SU-DHL-6 (cell line): ENCODE results near the gene GLYR1.
"Not testable (repeated sequence)": the region's sequence is repeated elsewhere in the genome, so short reads cannot be mapped to it uniquely, and the experiment has no call there.

Experiments
- H2AFZ ChIP-seq: fragments of 200-600 bp; sonication (generic); 2 replicates; pipeline ENCODE4 v1.6.1; 2014; ENCODE audit warnings: low read depth, mild to moderate bottlenecking, moderate library complexity, mixed read lengths, antibody characterized with exemption, low read length; ENCODE audit not compliant: severe bottlenecking
- H3F3A ChIP-seq: fragments of 200-600 bp; shearing (Covaris generic); 2 replicates; pipeline ENCODE4 v1.6.0; 2016; ENCODE audit warnings: antibody characterized with exemption, mild to moderate bottlenecking; ENCODE audit not compliant: insufficient read depth
- H3K27ac ChIP-seq: fragments of 200-600 bp; sonication (generic); 2 replicates; pipeline ENCODE4 v1.5.1; 2016; ENCODE audit warnings: low read depth, mild to moderate bottlenecking, low read length, moderate library complexity, mixed read lengths
- H3K27me3 ChIP-seq: fragments of 200-600 bp; sonication (generic), shearing (Covaris generic); 2 replicates; pipeline ENCODE4 v1.6.0; 2014; ENCODE audit warnings: mild to moderate bottlenecking, low read length
- H3K36me3 ChIP-seq: fragments of 200-600 bp; sonication (generic); 2 replicates; pipeline ENCODE4 v1.6.1; 2014; ENCODE audit warnings: mild to moderate bottlenecking, low read length, mixed read lengths
- H3K4me2 ChIP-seq: fragments of 300-600, 200-600 bp; shearing (Covaris generic), sonication (generic); 2 replicates; pipeline ENCODE4 v1.6.0; 2014; ENCODE audit warnings: low read length, low read depth, mild to moderate bottlenecking; ENCODE audit not compliant: poor library complexity, severe bottlenecking
- H3K4me3 ChIP-seq: fragments of 200-600 bp; sonication (generic); 2 replicates; pipeline ENCODE4 v1.5.1; 2014; ENCODE audit warnings: antibody characterized with exemption, low read length, mild to moderate bottlenecking, mixed read lengths; ENCODE audit not compliant: insufficient read depth, poor library complexity, severe bottlenecking
- H3K79me2 ChIP-seq: fragments of 200-600 bp; sonication (generic); 2 replicates; pipeline ENCODE4 v1.6.1; 2014; ENCODE audit warnings: mild to moderate bottlenecking, low read length, moderate library complexity; ENCODE audit not compliant: insufficient read depth
- H3K9ac ChIP-seq: fragments of 200-600 bp; sonication (generic); 2 replicates; pipeline ENCODE4 v1.7.0; 2014; ENCODE audit warnings: mild to moderate bottlenecking, low read length
- H3K9me2 ChIP-seq: fragments of 200-600 bp; sonication (generic); replicated peaks from 2 replicates; pipeline ENCODE4 v1.6.1; 2014; ENCODE audit warnings: low read length; ENCODE audit not compliant: insufficient read depth
- H3K9me3 ChIP-seq: fragments of 200-600 bp; sonication (generic); 2 replicates; pipeline ENCODE4 v1.6.1; 2014; ENCODE audit warnings: low read length, mixed read lengths; ENCODE audit not compliant: insufficient read depth
- H4K20me1 ChIP-seq: fragments of 200-600 bp; sonication (generic); 2 replicates; pipeline ENCODE4 v1.6.1; 2014; ENCODE audit warnings: low read depth, mild to moderate bottlenecking, antibody characterized with exemption, low read length, moderate library complexity, mixed read lengths
- EZH2phosphoT487 ChIP-seq: fragments of 200-600 bp; sonication (generic), shearing (Covaris generic); conservative IDR thresholded peaks from 2 replicates; pipeline ENCODE4 v1.6.1; 2018; ENCODE audit warnings: mild to moderate bottlenecking, antibody characterized with exemption, low read length, moderate library complexity, mixed read lengths
- TF ChIP-seq, protein P1 (sequence below): fragments of 200-600 bp; sonication (generic); IDR thresholded peaks from one replicate; pipeline ENCODE4 v1.5.1; 2017; ENCODE audit warnings: antibody characterized with exemption, mild to moderate bottlenecking, low read length, moderate library complexity; ENCODE audit not compliant: insufficient read depth, poor library complexity, severe bottlenecking

The GLYR1 gene

GRCh38 chr16:4846901-4847773 lies at the start of gene GLYR1, which contains the start of gene UBN1:
GLYR1 (minus strand) TSS chr16:4847288; CDS start chr16:4847265, 23 bp downstream.
UBN1 (plus strand) TSS chr16:4847481; CDS start chr16:4852918, 5,437 bp downstream.
- no peaks in the 10 kb centered on the region for H3K9me3 ChIP-seq
- TF ChIP-seq, protein P1, sequence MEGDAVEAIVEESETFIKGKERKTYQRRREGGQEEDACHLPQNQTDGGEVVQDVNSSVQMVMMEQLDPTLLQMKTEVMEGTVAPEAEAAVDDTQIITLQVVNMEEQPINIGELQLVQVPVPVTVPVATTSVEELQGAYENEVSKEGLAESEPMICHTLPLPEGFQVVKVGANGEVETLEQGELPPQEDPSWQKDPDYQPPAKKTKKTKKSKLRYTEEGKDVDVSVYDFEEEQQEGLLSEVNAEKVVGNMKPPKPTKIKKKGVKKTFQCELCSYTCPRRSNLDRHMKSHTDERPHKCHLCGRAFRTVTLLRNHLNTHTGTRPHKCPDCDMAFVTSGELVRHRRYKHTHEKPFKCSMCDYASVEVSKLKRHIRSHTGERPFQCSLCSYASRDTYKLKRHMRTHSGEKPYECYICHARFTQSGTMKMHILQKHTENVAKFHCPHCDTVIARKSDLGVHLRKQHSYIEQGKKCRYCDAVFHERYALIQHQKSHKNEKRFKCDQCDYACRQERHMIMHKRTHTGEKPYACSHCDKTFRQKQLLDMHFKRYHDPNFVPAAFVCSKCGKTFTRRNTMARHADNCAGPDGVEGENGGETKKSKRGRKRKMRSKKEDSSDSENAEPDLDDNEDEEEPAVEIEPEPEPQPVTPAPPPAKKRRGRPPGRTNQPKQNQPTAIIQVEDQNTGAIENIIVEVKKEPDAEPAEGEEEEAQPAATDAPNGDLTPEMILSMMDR, result no peak
- TF ChIP-seq EZH2phosphoT487, result no peak
- no peaks in the 10 kb centered on the region for H3K9me2 ChIP-seq
- H3K36me3 ChIP-seq, result peaks cover 9% of the 10 kb centered on the region; the same call in 1 of the 2 replicates
- no peaks in the 10 kb centered on the region for H3K27me3 ChIP-seq
- H3K4me2 ChIP-seq, result peak within 1 kb of the TSS; percentile 98
- peaks cover 4% of the 10 kb centered on the region; the same call in 1 of the 2 replicates for H4K20me1 ChIP-seq
- H3K27ac ChIP-seq, result peak within 1 kb of the TSS; percentile 74
- H3F3A ChIP-seq, result peaks cover 6% of the 10 kb centered on the region
- peaks cover 72% of the 10 kb centered on the region for H3K79me2 ChIP-seq
- peak within 1 kb of the TSS; percentile 95 for H3K4me3 ChIP-seq
- H3K9ac ChIP-seq, result peak within 1 kb of the TSS; percentile 96
- peak within 1 kb of the TSS; percentile 85 for H2AFZ ChIP-seq

DNA sequence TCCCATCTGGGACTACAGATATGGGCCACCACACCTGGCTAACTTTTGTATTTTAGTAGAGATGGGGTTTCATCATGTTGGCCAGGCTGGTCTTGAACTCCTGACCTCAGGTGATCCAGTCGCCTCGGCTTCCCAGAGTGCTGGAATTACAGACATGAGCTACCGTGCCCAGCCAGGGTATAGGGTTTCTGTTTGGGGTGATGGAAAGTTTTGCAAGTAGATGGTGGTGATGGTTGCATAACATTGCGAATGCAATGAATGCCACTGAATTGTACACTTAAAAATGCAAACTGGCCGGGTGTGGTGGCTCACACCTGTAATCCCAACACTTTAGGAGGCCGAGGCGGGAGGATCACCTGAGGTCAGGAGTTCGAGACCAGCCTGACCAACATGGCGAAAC lies 49.7 kb upstream of the GLYR1 start:
- H3K27ac ChIP-seq, H3K27me3 ChIP-seq, H3F3A ChIP-seq, H3K36me3 ChIP-seq, H3K9me2 ChIP-seq, H3K9me3 ChIP-seq, H3K79me2 ChIP-seq, H4K20me1 ChIP-seq, H3K4me2 ChIP-seq, H3K4me3 ChIP-seq, H3K9ac ChIP-seq, H2AFZ ChIP-seq: not testable (repeated sequence)

DNA sequence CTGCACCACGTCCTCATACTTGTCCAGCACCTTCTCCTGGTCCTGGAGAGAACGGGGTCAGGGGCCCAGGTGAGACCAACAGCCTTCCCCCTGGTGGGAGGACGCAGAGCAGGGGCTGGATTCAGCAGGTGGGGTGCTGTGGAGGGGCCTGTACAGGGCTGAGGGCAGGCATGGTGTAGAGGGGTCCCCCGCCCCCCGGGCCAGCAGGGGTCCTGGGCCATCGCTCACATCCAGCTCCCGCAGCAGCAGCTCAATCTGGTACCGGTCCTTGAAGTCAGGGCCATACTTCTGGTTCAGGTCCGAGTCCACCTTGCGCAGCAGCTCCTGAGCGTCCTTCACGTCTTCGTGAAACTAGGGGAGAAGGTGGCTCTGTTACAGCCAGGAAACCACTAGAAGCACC lies 48.3 kb upstream of the GLYR1 start:
- no peak overlapping the region for H3K4me2 ChIP-seq
- no peaks in the 10 kb centered on the region for H3K9me2 ChIP-seq
- no peak for TF ChIP-seq EZH2phosphoT487
- TF ChIP-seq, protein P1, result no peak
- H3K27ac ChIP-seq, result no peak overlapping the region
- no peak overlapping the region for H2AFZ ChIP-seq
- no peaks in the 10 kb centered on the region for H3K36me3 ChIP-seq
- H3K79me2 ChIP-seq, result no peaks in the 10 kb centered on the region
- no peaks in the 10 kb centered on the region for H3F3A ChIP-seq
- no peaks in the 10 kb centered on the region for H3K9me3 ChIP-seq
- no peak overlapping the region for H3K4me3 ChIP-seq
- no peaks in the 10 kb centered on the region for H4K20me1 ChIP-seq
- H3K27me3 ChIP-seq, result no peaks in the 10 kb centered on the region
- H3K9ac ChIP-seq, result no peak overlapping the region
